ENCODE measurements around the gene MAT2B.
A peak's percentile ranks its signal among the peaks of the same experiment; 100 is the strongest.

Gene MAT2B

DNA sequence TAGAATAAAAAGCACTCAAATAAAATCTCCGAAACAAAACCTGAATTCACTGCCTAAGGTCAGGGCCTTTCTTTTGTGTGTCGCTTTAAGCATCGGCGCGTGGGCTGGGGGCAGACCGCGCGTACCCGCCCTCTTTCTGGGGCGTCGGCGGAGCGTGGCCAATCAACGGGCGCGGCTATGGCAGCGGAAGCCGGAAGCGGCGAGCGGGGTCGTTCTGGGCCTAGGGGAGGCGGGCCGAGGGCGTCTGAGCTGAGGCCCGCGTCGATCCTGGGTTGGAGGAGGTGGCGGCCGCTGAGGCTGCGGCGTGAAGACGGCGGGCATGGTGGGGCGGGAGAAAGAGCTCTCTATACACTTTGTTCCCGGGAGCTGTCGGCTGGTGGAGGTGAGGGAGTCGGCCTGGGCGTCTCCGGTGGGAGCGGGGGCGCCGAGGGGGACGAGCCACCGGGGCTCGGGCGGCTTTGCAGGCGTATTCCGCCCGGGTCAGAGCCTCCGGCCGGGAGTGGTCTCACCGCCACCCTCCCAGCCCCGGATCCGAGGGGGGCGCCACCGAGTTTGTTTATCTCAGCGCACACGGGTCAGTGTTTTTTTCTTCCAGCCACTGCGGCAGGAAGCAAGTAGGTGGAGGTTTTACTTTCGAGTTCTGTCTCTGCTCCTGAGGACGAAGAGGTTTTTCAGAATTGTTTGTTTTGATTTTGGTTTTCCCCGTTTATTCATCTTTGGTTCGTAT, at the start of gene MAT2B:
MAT2B (plus strand) TSS at position 252 of the 727 bp plus-strand sequence; CDS start at position 320, 68 bp downstream.
- peak; percentile 95 for DNase-seq

GRCh38 chr5:163456029-163456589, 49.3 kb upstream of the MAT2B start:
- DNase-seq: no peak

GRCh38 chr5:163456840-163457239, 48.6 kb upstream of the MAT2B start:
- no peak for DNase-seq

GRCh38 chr5:163458778-163459385, 46.5 kb upstream of the MAT2B start:
- DNase-seq: no peak

DNA sequence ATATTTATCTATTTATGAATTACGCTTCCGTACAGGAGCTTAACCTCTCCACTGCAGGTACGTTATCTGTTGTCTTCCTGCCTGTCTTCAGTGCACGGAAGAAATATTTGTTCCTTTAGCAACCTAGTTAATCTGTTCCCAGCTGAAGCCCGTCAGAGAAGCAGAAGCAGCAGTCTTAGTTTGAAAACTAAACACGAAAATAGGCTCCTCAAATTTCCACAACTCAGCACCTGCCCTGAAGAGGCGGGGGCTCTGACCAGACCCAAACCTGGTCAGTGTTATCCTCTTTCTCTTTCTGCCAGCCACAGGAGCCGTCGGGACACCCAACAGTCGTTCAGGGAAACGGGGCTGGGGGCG, 46.0 kb upstream of the MAT2B start:
- DNase-seq: no peak

DNA sequence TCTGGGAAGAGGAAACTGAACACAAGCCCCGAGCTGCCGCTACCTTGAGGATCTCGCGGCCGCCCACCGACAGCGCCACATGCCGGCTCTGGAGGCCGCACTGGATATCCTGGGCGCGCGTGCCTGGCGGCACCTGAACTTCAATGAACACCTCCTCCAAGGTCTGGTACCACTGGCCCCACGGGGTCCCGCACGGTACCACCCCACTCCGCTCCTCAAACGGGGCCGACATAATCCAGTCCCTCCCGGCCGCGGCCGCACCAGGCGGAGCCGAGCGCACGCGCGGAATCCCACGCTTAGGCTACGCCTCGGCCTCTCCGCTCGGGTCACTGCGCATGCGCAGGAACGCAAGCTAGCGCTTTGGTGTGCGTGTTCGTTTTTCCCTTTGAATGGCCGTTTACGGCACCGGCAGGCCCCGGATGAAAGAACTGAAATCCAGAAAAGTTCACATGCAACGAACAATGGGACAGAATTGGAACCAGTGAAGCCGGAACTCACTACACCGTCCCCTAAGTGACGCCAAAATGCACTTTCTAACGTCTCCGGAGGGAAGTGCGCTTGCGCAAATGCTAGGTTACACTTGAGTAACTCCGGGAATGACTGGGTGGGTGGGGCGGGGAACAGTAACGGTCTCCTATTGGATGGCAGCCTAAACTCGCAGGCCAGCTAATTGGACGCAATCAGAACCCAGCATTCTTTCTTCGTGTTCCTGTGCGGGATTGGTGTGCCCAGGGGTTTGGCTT, 45.4 kb upstream of the MAT2B start, which contains the start of gene NUDCD2:
NUDCD2 (minus strand) TSS at position 284 of the 743 bp plus-strand sequence; CDS start at position 232, 52 bp downstream.
- DNase-seq: peak; percentile 98

DNA sequence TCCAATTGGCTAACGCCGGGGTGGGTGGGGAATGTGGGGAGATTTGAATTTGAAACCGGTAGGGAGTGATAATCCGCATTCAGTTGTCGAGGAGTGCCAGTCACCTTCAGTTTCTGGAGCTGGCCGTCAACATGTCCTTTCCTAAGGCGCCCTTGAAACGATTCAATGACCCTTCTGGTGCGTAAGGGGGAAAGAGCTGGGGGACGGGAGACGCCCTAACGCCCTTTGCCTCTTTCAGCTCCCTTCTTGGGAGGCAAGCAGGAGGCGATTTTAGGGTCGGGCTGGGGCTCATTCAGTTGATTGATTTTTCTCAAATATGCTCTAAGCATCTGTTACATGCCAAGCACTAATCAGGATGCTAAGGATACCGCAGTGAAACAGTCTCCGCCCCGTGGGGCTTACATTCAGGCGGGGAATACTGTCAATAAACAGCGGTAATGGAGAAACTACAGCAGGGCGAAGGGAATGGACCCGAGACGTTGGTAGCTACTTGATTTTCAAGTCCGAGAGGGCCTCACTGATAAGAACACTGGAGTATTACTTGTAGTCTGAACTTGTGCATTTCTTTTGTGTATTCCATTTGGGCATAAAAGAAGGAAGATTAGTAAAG, 44.8 kb upstream of the MAT2B start, which contains the start of gene HMMR:
HMMR (plus strand) TSS at position 71 of the 610 bp plus-strand sequence; CDS start at position 132, 61 bp downstream.
- peak; percentile 73 for DNase-seq

- no peak for DNase-seq
These were observed 42.4 kb upstream of the MAT2B start for GRCh38 chr5:163463063-163463435.

DNA sequence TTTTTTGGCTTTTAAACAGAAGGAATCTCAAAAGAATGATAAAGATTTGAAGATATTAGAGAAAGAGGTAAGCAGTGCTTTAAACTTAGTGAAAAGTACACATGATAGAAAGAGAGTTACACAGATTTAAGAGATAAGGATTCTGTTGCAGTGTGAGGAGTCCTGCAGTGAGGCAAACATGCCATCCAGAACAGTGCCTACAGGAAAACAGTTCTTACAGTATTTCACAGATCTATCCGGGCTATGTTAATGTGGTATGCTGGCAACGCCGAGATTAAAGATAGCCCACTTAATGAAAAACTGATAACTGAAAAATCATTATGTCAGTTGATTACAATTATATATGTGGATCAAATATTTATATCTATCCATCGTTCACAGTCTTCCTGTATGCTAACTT, 37.7 kb upstream of the MAT2B start:
- DNase-seq: no peak

DNA sequence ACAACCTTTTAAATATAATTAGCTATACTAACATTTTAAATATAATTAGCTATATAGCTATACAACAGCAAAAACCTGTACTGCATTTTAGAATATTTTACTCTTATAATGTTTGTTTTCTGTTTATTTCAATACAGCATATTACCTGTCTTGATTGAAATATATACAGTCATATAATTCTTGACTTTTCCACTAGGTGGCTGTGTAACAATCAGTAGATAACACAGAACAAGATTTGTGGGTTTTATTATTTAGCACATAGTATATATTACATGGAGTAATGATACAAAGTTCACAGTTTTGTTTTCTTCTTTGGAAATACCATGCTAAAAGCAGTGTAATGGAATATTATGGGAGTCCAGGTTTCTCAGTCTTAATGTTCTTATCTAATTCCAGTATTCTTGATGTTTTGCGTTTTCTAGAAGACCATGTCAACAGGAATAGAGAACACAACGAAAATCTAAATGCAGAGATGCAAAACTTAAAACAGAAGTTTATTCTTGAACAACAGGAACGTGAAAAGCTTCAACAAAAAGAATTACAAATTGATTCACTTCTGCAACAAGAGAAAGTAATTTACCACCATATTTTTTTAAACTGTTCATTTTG, 31.7 kb upstream of the MAT2B start:
- DNase-seq: no peak

- no peak for DNase-seq
These were observed 30.0 kb upstream of the MAT2B start for GRCh38 chr5:163475411-163475810.

GRCh38 chr5:163478126-163478981, 27.1 kb upstream of the MAT2B start:
- DNase-seq: no peak

DNA sequence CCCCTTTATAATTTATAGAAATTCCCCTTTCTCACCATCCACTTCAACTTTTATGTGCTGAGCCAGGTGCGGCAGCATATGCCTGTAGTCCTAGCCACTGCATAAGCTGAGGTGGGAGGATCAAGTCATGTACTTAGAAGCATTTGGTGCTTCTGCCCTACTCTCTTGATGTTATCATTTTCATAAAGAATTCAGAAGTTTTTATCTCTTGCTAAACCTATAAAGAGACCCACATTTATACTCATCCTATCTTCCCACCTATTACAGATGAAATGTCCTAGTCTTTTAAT, 26.5 kb upstream of the MAT2B start:
- no peak for DNase-seq

- no peak for DNase-seq
These were observed 16.2 kb upstream of the MAT2B start for GRCh38 chr5:163489055-163489744.

- no peak for DNase-seq
These were observed 15.7 kb upstream of the MAT2B start for GRCh38 chr5:163489745-163490075.

DNA sequence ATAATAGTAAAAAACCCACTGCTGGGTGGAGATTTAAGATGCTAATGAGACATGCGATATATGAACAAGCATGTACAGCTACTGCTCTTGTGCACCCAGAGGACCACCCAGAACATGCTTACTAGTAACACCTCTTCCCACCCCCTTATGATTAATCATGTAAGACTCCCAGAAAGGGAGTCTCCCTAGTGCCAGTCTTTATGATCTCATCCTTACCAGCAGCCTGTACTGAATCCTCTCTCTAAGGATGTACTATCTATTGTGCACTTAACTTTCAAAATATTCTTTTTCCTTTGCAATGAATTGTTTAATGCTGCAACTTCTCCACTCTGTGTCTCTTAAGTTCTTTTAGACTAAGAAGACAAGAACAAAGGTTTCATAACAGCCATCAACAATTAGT, 9.1 kb upstream of the MAT2B start:
- no peak for DNase-seq

DNA sequence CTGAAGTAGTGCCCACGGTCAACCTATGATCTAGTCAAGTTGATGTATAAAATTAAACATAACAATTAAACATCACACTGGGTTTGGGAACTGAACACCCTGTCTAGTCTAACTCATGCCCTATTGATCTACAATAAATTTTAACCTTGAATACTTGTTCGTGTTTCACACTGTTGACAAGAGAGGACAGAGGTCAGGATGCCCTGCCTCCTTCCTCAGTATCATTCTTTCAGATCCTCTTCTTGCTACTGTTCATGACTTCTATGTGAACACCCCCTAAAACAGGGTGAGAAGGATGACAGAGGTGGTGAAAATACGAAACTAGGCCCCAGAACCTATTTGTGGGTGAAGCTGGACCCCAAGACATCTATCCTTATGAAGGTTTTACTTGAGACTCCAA, 8.1 kb upstream of the MAT2B start:
- DNase-seq: no peak

- no peak for DNase-seq
These were observed 6.5 kb upstream of the MAT2B start for GRCh38 chr5:163498886-163499285.

DNA sequence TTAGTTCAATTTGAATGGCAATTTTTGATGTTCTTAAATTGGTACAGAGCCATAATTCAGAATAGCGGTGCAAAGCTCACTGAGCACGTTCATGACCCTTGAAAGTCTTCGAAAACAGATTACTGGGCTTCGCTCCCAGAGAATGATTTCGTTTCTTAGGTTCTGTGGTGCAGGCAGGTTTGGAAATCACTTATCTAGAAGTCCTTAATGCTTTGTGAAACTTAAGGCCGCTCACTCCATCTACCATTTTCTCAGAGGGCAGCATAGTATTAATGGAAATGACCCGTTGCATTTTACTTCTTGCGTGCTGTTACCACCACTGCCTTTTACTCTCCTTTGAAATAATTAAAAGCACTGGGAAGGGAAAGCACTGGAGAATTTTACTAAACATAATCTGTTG, 2.9 kb upstream of the MAT2B start:
- no peak for DNase-seq

DNA sequence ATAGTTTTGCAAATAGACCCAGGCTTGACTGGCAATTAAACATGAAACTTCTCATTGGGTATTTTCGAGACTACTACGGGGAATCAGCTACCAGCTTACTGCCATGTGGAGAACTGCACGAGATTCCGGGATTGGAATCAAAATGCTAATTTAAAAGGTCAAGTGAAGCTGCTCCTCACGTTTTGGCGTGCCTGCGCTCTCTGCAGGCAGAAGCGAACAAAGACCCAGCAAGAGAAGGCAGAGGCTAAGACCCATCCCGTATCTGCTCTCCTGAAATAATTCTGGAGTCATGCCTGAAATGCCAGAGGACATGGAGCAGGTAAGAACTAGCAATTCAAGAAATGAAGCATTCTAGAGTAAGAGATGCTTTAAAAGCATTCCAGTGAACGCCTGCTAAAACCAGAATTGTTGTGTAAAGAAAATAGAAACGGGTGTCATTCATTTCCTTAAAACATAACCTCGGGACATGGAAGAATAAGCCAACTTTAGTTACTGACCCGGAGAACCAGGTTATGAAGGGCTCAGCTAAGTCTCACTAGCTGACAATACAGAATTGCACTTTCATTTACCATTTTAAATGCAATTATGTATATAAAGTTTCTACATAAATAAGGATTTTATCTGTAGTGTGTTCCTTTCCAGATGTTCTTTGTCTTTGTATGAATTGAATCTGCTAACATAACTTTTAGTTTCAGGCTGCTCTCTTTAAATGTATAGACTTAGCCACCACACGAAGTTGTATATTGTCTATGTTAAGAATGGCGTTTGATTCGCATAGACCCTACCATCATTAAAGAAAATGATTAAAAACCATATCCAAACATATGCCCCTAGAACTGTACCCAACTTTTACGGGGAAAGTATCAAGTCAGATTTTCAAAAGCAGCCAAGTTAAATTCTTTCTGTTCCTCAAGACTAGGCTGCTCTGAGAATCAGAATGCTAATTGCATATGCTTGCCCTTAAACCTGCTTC, 2.0 kb upstream of the MAT2B start:
- DNase-seq: no peak
